Limb (tissue), 2 donors: ENCODE data around the gene TMEM25.
"Not testable (repeated sequence)": the region's sequence is repeated elsewhere in the genome, so short reads cannot be mapped to it uniquely, and the experiment has no call there.

Experiments used
- DNase-seq, 2 donors: peaks; one replicate each; pipeline ENCODE4 v3.0.0-alpha.2; 2016; ENCODE audit errors: extremely low spot score in 2 of 2

The TMEM25 gene

GRCh38 chr11:118530683-118531596, at the start of gene TMEM25:
TSS of gene TMEM25 (plus strand) at chr11:118531192. CDS start at chr11:118531802, 610 bp downstream.
- DNase-seq: peak; percentile 55 to 87

GRCh38 chr11:118481238-118481637, 49.8 kb upstream of the TMEM25 start:
- DNase-seq: not testable (repeated sequence)

- no peak for DNase-seq
Observed at GRCh38 chr11:118484405-118484804, 46.6 kb upstream of the TMEM25 start.

GRCh38 chr11:118485273-118485672, 45.7 kb upstream of the TMEM25 start:
- DNase-seq: no peak

GRCh38 chr11:118488480-118489109, 42.4 kb upstream of the TMEM25 start:
- DNase-seq: peak; percentile 84 to 87

GRCh38 chr11:118491041-118491440, 40.0 kb upstream of the TMEM25 start:
- no peak for DNase-seq

- DNase-seq: no peak
Observed at GRCh38 chr11:118497831-118498230, 33.2 kb upstream of the TMEM25 start.

- DNase-seq: no peak
Observed at GRCh38 chr11:118503216-118503615, 27.8 kb upstream of the TMEM25 start.

- no peak for DNase-seq
Observed at GRCh38 chr11:118511601-118512000, 19.4 kb upstream of the TMEM25 start.

- no peak for DNase-seq
Observed at GRCh38 chr11:118514103-118514502, 16.9 kb upstream of the TMEM25 start.

- DNase-seq: no peak
Observed at GRCh38 chr11:118519549-118519948, 11.4 kb upstream of the TMEM25 start.

GRCh38 chr11:118521892-118522311, 9.1 kb upstream of the TMEM25 start:
- DNase-seq: peak in 1 of 2 donors; percentile 7

- no peak for DNase-seq
Observed at GRCh38 chr11:118522571-118523072, 8.4 kb upstream of the TMEM25 start.

- DNase-seq: no peak
Observed at GRCh38 chr11:118524356-118524755, 6.6 kb upstream of the TMEM25 start.

- DNase-seq: no peak
Observed at GRCh38 chr11:118524757-118525470, 6.1 kb upstream of the TMEM25 start.

GRCh38 chr11:118526688-118527087, 4.3 kb upstream of the TMEM25 start:
- DNase-seq: no peak

GRCh38 chr11:118527109-118527508, 3.9 kb upstream of the TMEM25 start, which contains the start of gene TTC36:
TSS of gene TTC36 (plus strand) at chr11:118527474. CDS start at chr11:118527495, 21 bp downstream.
- DNase-seq: no peak

- no peak for DNase-seq
Observed at GRCh38 chr11:118528511-118528910, 2.5 kb upstream of the TMEM25 start.

- no peak for DNase-seq
Observed at GRCh38 chr11:118529584-118530175, 1.3 kb upstream of the TMEM25 start.

- peak; percentile 27 to 51 for DNase-seq
Observed at GRCh38 chr11:118530180-118530682, 761 bp upstream of the TMEM25 start.

GRCh38 chr11:118531597-118532084, 649 bp downstream of the TMEM25 start:
- no peak for DNase-seq
